Activated naive CD4-positive, alpha-beta T cell treated with anti-CD3 and anti-CD28 coated beads for 36 hours (primary cell): ENCODE results near the gene PPFIBP1. TPM values are rescaled to one million over a fixed set of nuclear protein-coding genes. Genes with fewer than 3 reads are reported as not detected.
A peak's percentile ranks its signal among the peaks of the same experiment; 100 is the strongest.
"Not testable (repeated sequence)": the region's sequence is repeated elsewhere in the genome, so short reads cannot be mapped to it uniquely, and the experiment has no call there.

ENCODE experiments used
- CTCF ChIA-PET: fragments of 350-600 bp; sonication (Branson Sonifier 250); formaldehyde crosslinking; loops from one replicate; lab custom pipeline; 2021; ENCODE audit warnings: antibody characterized with exemption; lab: Charles Lee
- DNase-seq: peaks from one replicate; pipeline ENCODE4 v3.0.0-alpha.2; 2020
- H3K27ac Mint-ChIP-seq: one replicate; pipeline ENCODE4 v1.8.0; 2021; ENCODE audit warnings: mild to moderate bottlenecking, mixed read lengths
- H3K27me3 Mint-ChIP-seq: one replicate; pipeline ENCODE4 v1.8.0; 2021; ENCODE audit warnings: low read depth, mixed read lengths
- H3K36me3 Mint-ChIP-seq: one replicate; pipeline ENCODE4 v1.8.0; 2021; ENCODE audit warnings: low read depth, mixed read lengths
- H3K4me1 Mint-ChIP-seq: one replicate; pipeline ENCODE4 v1.8.0; 2021; ENCODE audit warnings: low read depth, mixed read lengths
- H3K4me3 Mint-ChIP-seq: one replicate; pipeline ENCODE4 v1.8.0; 2021; ENCODE audit warnings: mild to moderate bottlenecking, moderate library complexity, mixed read lengths
- H3K9me3 Mint-ChIP-seq: one replicate; pipeline ENCODE4 v1.8.0; 2021; ENCODE audit warnings: mixed read lengths
- intact Hi-C: fragments of 100-400 bp; cut with micrococcal nuclease; formaldehyde crosslinking; loops from one replicate; pipeline ENCODE4 v1.15.1; 2023
- total RNA-seq, 2 experiments: library from RNA; stranded (reverse); gene quantifications; one replicate each; pipeline ENCODE4 v1.2.3, GENCODE V29; 2021

PPFIBP1 gene
- total RNA-seq, 2 experiments from 2014 or later: 43.4 to 43.6 TPM

DNA sequence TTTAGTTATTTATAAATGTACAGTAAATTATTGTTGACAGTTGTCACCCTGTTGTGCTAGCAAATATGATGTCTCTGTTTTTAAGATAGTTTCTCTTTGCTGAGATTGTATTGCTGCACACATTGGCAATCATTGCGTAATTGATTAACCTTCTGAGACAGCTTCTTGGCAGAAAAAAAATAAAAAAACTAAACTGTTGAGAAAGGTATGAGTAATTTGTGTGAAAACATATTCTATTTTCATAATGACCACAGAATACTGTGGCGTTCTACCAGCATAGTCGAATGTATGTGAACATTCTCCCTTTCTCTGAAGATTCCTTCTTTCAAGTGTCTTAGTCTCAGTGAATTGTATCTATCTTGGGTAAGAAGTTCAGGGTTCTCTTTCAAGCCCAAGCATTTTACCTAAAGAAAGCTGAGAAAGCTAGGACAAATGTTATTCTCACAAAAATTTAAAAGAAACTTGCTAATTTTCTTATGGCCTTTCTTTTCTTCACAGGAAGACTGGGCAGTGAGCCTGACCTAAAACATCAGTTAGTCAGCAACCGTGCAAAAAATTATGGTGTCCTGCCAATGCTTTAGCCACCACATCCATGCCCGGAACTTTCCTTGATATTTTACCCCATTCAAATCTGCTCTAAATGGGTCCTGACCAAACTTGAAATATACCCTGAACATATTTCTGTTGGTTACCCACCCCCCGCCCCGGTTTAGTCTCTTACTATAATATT is 103.3 kb downstream of the PPFIBP1 start:
- no peaks in the 10 kb centered on the region for H3K27me3 Mint-ChIP-seq
- H3K4me3 Mint-ChIP-seq: no peak overlapping the region
- CTCF ChIA-PET: interaction anchor here (0.6 kb wide), 4 partner anchors 54 to 805 kb away, joined by 3 to 4 read pairs (median 3); no protein-coding TSS in a partner anchor
- no peaks in the 10 kb centered on the region for H3K36me3 Mint-ChIP-seq
- intact Hi-C loops: loop anchor here (1.0 to 2.0 kb wide), 3 partner anchors 8 to 166 kb away; no protein-coding TSS in a partner anchor
- no peaks in the 10 kb centered on the region for H3K9me3 Mint-ChIP-seq
- no peak for DNase-seq
- H3K27ac Mint-ChIP-seq: peak overlapping the region; percentile 8
- peaks cover 16% of the 10 kb centered on the region for H3K4me1 Mint-ChIP-seq

DNA sequence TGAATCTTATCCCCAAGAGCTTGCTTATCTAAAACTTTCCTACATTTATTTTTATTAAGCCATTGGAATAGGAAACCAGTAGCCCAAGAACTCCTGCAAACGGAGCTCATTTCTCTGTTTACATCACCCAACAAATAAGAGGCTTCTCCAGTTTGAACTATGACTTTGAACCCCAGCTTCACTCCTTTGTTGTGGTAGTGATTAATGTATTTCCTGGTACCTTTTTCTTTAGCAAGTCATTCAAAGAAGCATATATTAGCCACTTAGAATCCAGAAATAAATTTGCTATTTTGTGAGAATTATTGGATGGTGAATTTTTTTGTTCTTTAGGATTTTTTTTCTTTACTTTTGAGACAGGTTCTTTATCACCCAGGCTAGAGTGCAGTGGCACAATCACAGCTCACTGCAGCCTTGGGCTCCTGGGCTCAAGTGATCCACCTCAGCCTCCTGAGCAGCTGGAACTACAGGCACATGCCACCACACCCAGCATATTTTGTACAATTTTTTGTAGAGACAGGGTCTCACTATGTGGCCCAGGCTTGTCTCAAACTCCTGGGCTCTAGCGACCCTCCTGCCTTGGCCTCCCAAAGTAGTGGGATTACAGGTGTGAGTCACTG is 104.0 kb downstream of the PPFIBP1 start:
- not testable (repeated sequence) for H3K4me3 Mint-ChIP-seq
- H3K4me1 Mint-ChIP-seq: peaks cover 16% of the 10 kb centered on the region
- CTCF ChIA-PET: interaction anchor here (0.6 kb wide), 4 partner anchors 54 to 806 kb away, joined by 3 to 4 read pairs (median 3); no protein-coding TSS in a partner anchor

GRCh38 chr12:27630219-27630618 is 106.2 kb downstream of the PPFIBP1 start:
- CTCF ChIA-PET, H3K27me3 Mint-ChIP-seq, DNase-seq, H3K27ac Mint-ChIP-seq, H3K4me3 Mint-ChIP-seq, H3K36me3 Mint-ChIP-seq, H3K9me3 Mint-ChIP-seq, intact Hi-C loops: not testable (repeated sequence)
- H3K4me1 Mint-ChIP-seq: peaks cover 16% of the 10 kb centered on the region

More for the DNA sequence above, 104.0 kb downstream of the PPFIBP1 start:
- H3K9me3 Mint-ChIP-seq, H3K36me3 Mint-ChIP-seq, H3K27me3 Mint-ChIP-seq: not testable (repeated sequence)
- peak overlapping the region; percentile 8 for H3K27ac Mint-ChIP-seq
- DNase-seq: peak; percentile 9
- intact Hi-C loops: loop anchor here (1.0 to 2.0 kb wide), 3 partner anchors 9 to 167 kb away; no protein-coding TSS in a partner anchor

DNA sequence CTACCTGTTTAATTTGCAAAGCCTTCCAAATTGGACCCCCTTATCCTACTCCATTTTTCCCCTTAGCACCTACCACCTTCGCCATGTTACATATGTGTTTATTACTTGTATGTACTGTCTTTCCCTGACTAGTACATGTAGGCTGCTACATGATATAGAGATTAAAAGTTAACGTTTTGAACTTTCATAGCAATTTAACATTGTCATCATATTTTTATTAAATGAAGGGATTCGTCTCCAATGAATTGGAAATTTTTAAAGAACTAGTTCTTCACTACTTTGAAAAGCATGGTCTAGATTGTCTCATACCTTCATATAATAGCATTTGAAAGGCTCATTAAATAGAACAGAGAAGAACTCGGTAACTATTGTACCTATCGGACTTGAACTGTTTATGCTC is 107.4 kb downstream of the PPFIBP1 start:
- CTCF ChIA-PET: no interaction called here

DNA sequence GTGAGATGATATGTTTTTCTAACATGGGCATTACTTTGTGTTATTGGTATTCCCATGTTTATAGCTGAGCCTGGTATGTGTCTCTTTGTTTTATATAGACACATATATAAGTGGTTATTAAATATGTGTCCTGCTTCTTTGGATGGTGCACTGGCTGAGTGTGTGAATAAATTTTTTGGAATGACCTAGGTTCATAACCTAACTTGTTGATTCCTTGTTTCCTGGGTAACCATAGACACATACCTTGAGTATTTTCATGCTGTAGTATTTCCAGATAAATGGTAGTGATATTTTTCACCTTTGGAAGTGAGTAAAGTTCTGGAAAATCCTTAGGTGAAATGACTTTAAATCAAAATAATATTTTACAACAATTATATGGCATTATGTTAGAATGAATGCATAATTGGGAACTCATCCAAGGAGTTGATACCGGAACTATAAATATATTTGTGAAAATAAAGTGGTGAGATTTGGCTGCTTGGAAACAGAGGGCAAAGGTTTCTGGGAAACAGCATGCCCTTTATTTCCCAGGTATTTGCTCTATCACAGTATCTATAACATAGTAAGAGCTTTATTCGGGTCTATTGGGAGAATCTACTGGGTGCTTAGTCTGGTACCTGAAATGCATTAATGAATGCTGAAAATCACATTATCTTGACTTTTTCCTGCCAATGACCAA is 107.9 kb downstream of the PPFIBP1 start:
- CTCF ChIA-PET: no interaction called here
- DNase-seq: no peak
- H3K36me3 Mint-ChIP-seq: peaks cover 9% of the 10 kb centered on the region
- H3K4me1 Mint-ChIP-seq: peaks cover 15% of the 10 kb centered on the region
- no peaks in the 10 kb centered on the region for H3K9me3 Mint-ChIP-seq
- H3K27ac Mint-ChIP-seq: no peak overlapping the region
- H3K27me3 Mint-ChIP-seq: no peaks in the 10 kb centered on the region
- no peak overlapping the region for H3K4me3 Mint-ChIP-seq
- intact Hi-C loops: no loop called here

More for the DNA sequence above, 107.4 kb downstream of the PPFIBP1 start:
- H3K4me3 Mint-ChIP-seq: no peak overlapping the region
- H3K27me3 Mint-ChIP-seq: no peaks in the 10 kb centered on the region
- no peaks in the 10 kb centered on the region for H3K9me3 Mint-ChIP-seq
- no peak overlapping the region for H3K27ac Mint-ChIP-seq
- peaks cover 16% of the 10 kb centered on the region for H3K4me1 Mint-ChIP-seq
- peaks cover 9% of the 10 kb centered on the region for H3K36me3 Mint-ChIP-seq
- intact Hi-C loops: no loop called here
- DNase-seq: no peak

DNA sequence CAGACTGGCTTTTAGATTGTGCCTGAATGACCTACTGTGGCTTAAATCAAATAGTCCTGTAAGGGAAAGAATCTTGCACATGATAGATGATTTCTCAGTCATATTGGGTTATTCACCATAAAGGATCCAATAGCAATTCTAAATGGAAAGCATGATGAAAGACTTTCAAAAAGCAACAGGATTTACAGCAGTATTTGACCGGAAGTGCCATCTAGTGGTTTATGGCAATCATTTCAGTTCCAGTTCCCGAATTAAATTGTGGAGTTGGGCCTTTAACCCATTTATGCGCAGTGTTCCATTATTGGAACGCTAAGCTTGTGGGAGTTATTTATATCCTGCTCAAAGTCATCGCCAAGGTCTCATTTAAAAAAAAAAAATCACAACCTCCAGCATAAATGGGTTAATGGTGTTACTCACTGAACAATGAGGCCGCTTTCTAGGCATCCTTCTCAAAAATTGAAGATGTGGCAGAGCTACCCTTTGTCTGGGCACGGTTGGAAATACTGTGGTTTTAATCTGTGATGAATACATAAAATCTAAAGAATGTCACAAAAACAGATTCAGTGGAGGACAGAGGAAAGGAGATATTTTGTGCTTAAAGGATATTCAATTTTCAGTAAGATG is 111.5 kb downstream of the PPFIBP1 start:
- Mint-ChIP-seq H3K9me3 (no peaks in the 10 kb centered on the region), H3K4me1 (no peaks in the 10 kb centered on the region), H3K27ac (no peak overlapping the region), H3K27me3 (no peaks in the 10 kb centered on the region), H3K4me3 (no peak overlapping the region), H3K36me3 (peaks cover 9% of the 10 kb centered on the region)
- CTCF ChIA-PET: interaction anchor here (0.6 to 3.1 kb wide), 12 partner anchors 88 to 751 kb away, joined by 3 to 29 read pairs (median 3); no protein-coding TSS in a partner anchor
- intact Hi-C loops: loop anchor here (1.0 kb wide), 3 partner anchors 112 to 211 kb away; no protein-coding TSS in a partner anchor
- DNase-seq: peak; percentile 14

GRCh38 chr12:27636569-27636968 is 112.6 kb downstream of the PPFIBP1 start:
- H3K9me3 Mint-ChIP-seq, H3K4me1 Mint-ChIP-seq, H3K27me3 Mint-ChIP-seq, H3K27ac Mint-ChIP-seq, DNase-seq, H3K36me3 Mint-ChIP-seq, intact Hi-C loops, H3K4me3 Mint-ChIP-seq: not testable (repeated sequence)
- CTCF ChIA-PET: interaction anchor here (3.1 kb wide), 1 partner anchor 202 kb away, joined by 29 read pairs; no protein-coding TSS in a partner anchor

DNA sequence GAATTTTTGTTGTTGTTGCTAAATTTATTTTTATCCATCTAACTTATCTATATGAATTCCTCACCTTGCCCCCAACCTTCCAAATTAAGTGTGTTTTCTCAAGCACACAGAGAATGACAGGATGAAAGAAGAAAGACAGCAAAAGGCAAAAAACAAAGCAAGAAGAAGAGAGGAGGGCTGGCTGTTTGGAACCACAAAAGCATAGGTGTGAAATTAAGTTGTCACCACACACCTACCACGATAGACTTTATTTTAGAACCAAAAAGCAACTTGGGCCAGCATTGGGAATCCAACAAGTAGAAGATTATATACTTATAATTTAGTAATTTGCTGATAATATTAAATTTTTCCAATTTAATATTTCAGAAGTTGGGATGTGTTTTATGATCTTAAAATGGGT is 113.5 kb downstream of the PPFIBP1 start:
- no peaks in the 10 kb centered on the region for H3K27me3 Mint-ChIP-seq
- no peak for DNase-seq
- no peaks in the 10 kb centered on the region for H3K4me1 Mint-ChIP-seq
- intact Hi-C loops: no loop called here
- no peak overlapping the region for H3K27ac Mint-ChIP-seq
- no peaks in the 10 kb centered on the region for H3K9me3 Mint-ChIP-seq
- no peak overlapping the region for H3K4me3 Mint-ChIP-seq
- CTCF ChIA-PET: no interaction called here
- H3K36me3 Mint-ChIP-seq: peaks cover 9% of the 10 kb centered on the region

- Mint-ChIP-seq H3K9me3 (no peaks in the 10 kb centered on the region), H3K4me1 (no peaks in the 10 kb centered on the region), H3K27ac (no peak overlapping the region), H3K4me3 (no peak overlapping the region), H3K36me3 (peaks cover 7% of the 10 kb centered on the region), H3K27me3 (no peaks in the 10 kb centered on the region)
- DNase-seq: no peak
- intact Hi-C loops: no loop called here
- CTCF ChIA-PET: no interaction called here
These were observed 115.3 kb downstream of the PPFIBP1 start for GRCh38 chr12:27639265-27639664.

GRCh38 chr12:27640566-27641200 is 116.7 kb downstream of the PPFIBP1 start:
- H3K4me3 Mint-ChIP-seq, DNase-seq, intact Hi-C loops, H3K27me3 Mint-ChIP-seq, CTCF ChIA-PET, H3K36me3 Mint-ChIP-seq, H3K4me1 Mint-ChIP-seq, H3K27ac Mint-ChIP-seq, H3K9me3 Mint-ChIP-seq: not testable (repeated sequence)

DNA sequence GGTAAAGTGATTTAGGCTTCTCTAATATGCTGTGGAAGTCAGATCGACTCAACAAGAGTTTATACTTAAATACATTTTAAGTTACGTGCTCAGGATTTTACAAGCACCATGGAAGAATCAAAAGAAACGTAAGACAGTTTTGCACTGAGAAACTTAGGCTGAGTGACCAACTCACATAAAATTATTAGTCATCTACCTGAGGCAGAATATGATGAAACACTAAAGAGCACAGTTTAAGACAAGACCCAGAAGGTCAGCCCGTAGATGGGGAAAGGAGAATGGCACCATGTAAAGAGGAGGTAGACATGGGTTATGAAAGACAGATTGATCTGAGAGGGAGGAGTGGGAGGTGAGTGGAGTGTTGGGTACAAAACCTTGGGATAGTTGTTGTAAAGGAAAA is 118.4 kb downstream of the PPFIBP1 start:
- DNase-seq, intact Hi-C loops, H3K27me3 Mint-ChIP-seq, H3K27ac Mint-ChIP-seq, H3K9me3 Mint-ChIP-seq, H3K36me3 Mint-ChIP-seq, H3K4me3 Mint-ChIP-seq, H3K4me1 Mint-ChIP-seq: not testable (repeated sequence)
- CTCF ChIA-PET: interaction anchor here (0.6 to 1.0 kb wide), 2 partner anchors 108 to 217 kb away, joined by 3 to 4 read pairs; no protein-coding TSS in a partner anchor
